ENCODE results near the gene NOX5. TPM values are rescaled to one million over a fixed set of nuclear protein-coding genes. Genes with fewer than 3 reads are reported as not detected.

Gene NOX5
- total and polyA plus RNA-seq, 2 of the 4 experiments (the other 2 are of a cell fraction), result 0.07 TPM; not detected in 1

GRCh38 chr15:69085325-69086081 lies 71.0 kb downstream of the NOX5 start:
- no peak overlapping the region for H4K91ac ChIP-seq (ENCODE audit: insufficient read depth, low read depth, low read length)
- dilution Hi-C loops (cut with HindIII; ENCODE audit: low sequenced_read_pairs, unreplicated experiment) (no loop called here), in situ Hi-C loops (cut with MboI; ENCODE audit: low sequenced_read_pairs) (no loop called here), intact Hi-C loops (cut with micrococcal nuclease) (no loop called here)
- H3K9me3 ChIP-seq (ENCODE audit: control insufficient read depth, insufficient read depth, low read length), result no peaks in the 10 kb centered on the region
- no peak overlapping the region for H3K4me3 ChIP-seq (ENCODE audit: insufficient read depth, low read depth, low read length)
- no peak overlapping the region for H2BK20ac ChIP-seq (ENCODE audit: low read depth, low read length)
- no peak overlapping the region for H2BK5ac ChIP-seq (ENCODE audit: low read depth, low read length, poor library complexity, severe bottlenecking)
- ChIA-PET POLR2A (ENCODE audit: unreplicated experiment) (interaction anchor here (0.7 kb wide), 1 partner anchor 287 kb away, joined by 24 read pairs; no protein-coding TSS in a partner anchor), CTCF (interaction anchor here (0.6 to 0.7 kb wide), 2 partner anchors 41 to 78 kb away, joined by 3 read pairs; no protein-coding TSS in a partner anchor)
- no peaks in the 10 kb centered on the region for H4K20me1 ChIP-seq (ENCODE audit: insufficient read depth, low read length)
- H3K4me2 ChIP-seq (ENCODE audit: low read depth, low read length), result no peak overlapping the region
- no peak overlapping the region for H3K18ac ChIP-seq (ENCODE audit: low read depth, low read length)
- peaks cover 6% of the 10 kb centered on the region; the same call in 1 of the 2 replicates for H3K9me1 ChIP-seq (ENCODE audit: insufficient read depth, low read length)
- H2AK5ac ChIP-seq (ENCODE audit: low read depth, low read length), result no peak overlapping the region
- no peak overlapping the region for H3K4ac ChIP-seq (ENCODE audit: low read depth, low read length)
- no peaks in the 10 kb centered on the region for H3K36me3 ChIP-seq (ENCODE audit: control insufficient read depth, insufficient read depth, low read length)
- no peak overlapping the region for H4K5ac ChIP-seq (ENCODE audit: low read depth, low read length)
- no peak overlapping the region for H3K9ac ChIP-seq (ENCODE audit: low read depth, low read length)
- no peak overlapping the region for H2BK15ac ChIP-seq (ENCODE audit: low read depth, low read length)
- ATAC-seq (ENCODE audit: low read depth), result no peak
- no peak overlapping the region for H3K56ac ChIP-seq (ENCODE audit: extremely low read depth, insufficient read depth, low read length)
- H2BK120ac ChIP-seq (ENCODE audit: low read depth, low read length), result no peak overlapping the region
- H2AFZ ChIP-seq (replicated peaks; ENCODE audit: low read length, poor library complexity), result no peak overlapping the region
- H4K8ac ChIP-seq (ENCODE audit: low read depth in 2 of 2, low read length in 2 of 2), result no peak overlapping the region
- H3K14ac ChIP-seq (replicated peaks; ENCODE audit: low read depth, low read length), result no peak overlapping the region
- no peak for DNase-seq
- H3K27ac ChIP-seq (ENCODE audit: insufficient read depth, low read length), result no peak overlapping the region
- no peak overlapping the region for H3K23ac ChIP-seq (ENCODE audit: low read depth, low read length)
- H3K79me1 ChIP-seq (ENCODE audit: low read depth in 1 of 2, low read length in 2 of 2), result no peaks in the 10 kb centered on the region
- BruUV-seq (replicated peaks), result no TSS peak
- H3K4me1 ChIP-seq (ENCODE audit: control insufficient read depth, insufficient read depth, low read length), result peaks cover 11% of the 10 kb centered on the region
- H2AK9ac ChIP-seq (replicated peaks; ENCODE audit: low read depth, low read length, poor library complexity), result no peak overlapping the region
- H3K27me3 ChIP-seq (ENCODE audit: control insufficient read depth, insufficient read depth, low read length), result peaks cover 54% of the 10 kb centered on the region
- TF ChIP-seq CTCF (conservative IDR thresholded peaks at IDR 0.05; ENCODE audit: low read depth, low read length) (no peak), BHLHE40 (IDR thresholded peaks at IDR 0.05; ENCODE audit: low read depth, low read length) (no peak), RCOR1 (IDR thresholded peaks at IDR 0.05; ENCODE audit: insufficient replicate concordance, low read length) (no peak), RFX5 (IDR thresholded peaks at IDR 0.05; ENCODE audit: low read depth, low read length) (no peak), POLR2A (IDR thresholded peaks at IDR 0.05; ENCODE audit: low read depth, low read length) (no peak), FOS (IDR thresholded peaks at IDR 0.05; ENCODE audit: low read depth, low read length) (no peak), MAFK (IDR thresholded peaks at IDR 0.05; ENCODE audit: low read depth, low read length) (no peak), CEBPB (IDR thresholded peaks at IDR 0.05; ENCODE audit: low read depth, low read length) (no peak), USF2 (IDR thresholded peaks at IDR 0.05; ENCODE audit: low read depth, low read length) (no peak), MAZ (IDR thresholded peaks at IDR 0.05; ENCODE audit: borderline replicate concordance, low read depth, low read length) (no peak)
- no CpG with 5 or more reads among the region's 5 CpGs for WGBS, 2 experiments (ENCODE audit: extremely low coverage in 2 of 2, insufficient read length in 1 of 2)
